Adrenal gland (tissue), 5 donors: ENCODE measurements around the gene CDKN2B.

Experiments used
- POLR2A ChIP-seq, 2 donors: fragments of 450-650 bp; IDR thresholded peaks; one replicate each; pipeline ENCODE4 v1.6.1; 2017; ENCODE audit warnings: antibody characterized with exemption in 2 of 2, mild to moderate bottlenecking in 2 of 2, moderate library complexity in 1 of 2
- TF ChIP-seq, protein P1 (sequence below), 6 experiments: fragments of 450-650 bp in 4 of 6; fragments of 200-600 bp in 2 of 6; sonication (generic) in 1 of 6; IDR thresholded peaks; 1 replicate in 5 of 6; 2 replicates in 1 of 6; pipeline versions ENCODE4 v1.5.1 to v1.8.0; 2016 to 2021; ENCODE audit warnings: antibody characterized with exemption in 6 of 6, mild to moderate bottlenecking in 2 of 6, moderate library complexity in 1 of 6
- donor health status: DM: no; HTN: no; CAD: no.

DNA sequence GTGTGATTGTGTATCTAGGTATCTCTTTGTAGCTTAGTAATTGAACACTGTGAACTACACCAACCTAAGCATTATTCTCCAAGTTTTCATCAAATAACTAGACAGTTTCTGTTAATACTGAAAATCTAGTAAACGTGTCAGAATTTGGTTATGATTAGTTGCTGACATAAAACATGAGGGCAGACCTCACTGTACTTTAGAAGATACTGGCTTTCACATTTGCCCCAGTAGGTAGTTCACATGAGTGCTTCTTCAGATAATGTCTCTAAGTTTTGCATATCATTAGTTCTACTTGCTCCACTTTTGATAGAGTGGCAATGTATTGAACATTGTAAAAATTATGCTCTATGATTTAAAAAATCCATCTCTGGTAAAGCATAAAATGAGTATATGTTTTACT is 7.1 kb downstream of the CDKN2B start:
- no peak for TF ChIP-seq POLR2A (IDR thresholded peaks at IDR 0.05)
- TF ChIP-seq, protein P1, sequence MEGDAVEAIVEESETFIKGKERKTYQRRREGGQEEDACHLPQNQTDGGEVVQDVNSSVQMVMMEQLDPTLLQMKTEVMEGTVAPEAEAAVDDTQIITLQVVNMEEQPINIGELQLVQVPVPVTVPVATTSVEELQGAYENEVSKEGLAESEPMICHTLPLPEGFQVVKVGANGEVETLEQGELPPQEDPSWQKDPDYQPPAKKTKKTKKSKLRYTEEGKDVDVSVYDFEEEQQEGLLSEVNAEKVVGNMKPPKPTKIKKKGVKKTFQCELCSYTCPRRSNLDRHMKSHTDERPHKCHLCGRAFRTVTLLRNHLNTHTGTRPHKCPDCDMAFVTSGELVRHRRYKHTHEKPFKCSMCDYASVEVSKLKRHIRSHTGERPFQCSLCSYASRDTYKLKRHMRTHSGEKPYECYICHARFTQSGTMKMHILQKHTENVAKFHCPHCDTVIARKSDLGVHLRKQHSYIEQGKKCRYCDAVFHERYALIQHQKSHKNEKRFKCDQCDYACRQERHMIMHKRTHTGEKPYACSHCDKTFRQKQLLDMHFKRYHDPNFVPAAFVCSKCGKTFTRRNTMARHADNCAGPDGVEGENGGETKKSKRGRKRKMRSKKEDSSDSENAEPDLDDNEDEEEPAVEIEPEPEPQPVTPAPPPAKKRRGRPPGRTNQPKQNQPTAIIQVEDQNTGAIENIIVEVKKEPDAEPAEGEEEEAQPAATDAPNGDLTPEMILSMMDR (IDR thresholded peaks at IDR 0.05) = no peak
